Endothelial cell of umbilical vein (primary cell): ENCODE results near the gene ABLIM1.

Experiments
- CTCF ChIP-seq, 2 donors: IDR thresholded peaks; 1 replicate in 1 of 2; 2 replicates in 1 of 2; pipeline ENCODE4 v1.5.1; 2011; ENCODE audit warnings: low read length in 2 of 2, mild to moderate bottlenecking in 2 of 2, moderate library complexity in 2 of 2, control low read depth in 1 of 2, inconsistent platforms in 1 of 2, low read depth in 1 of 2; ENCODE audit not compliant: insufficient read depth in 1 of 2; ENCODE audit errors: extremely low read depth in 1 of 2
- EZH2 ChIP-seq: IDR thresholded peaks from 2 replicates; pipeline ENCODE4 v1.6.1; 2012; ENCODE audit warnings: borderline replicate concordance, low read depth, mild to moderate bottlenecking, moderate library complexity, low read length, inconsistent platforms; ENCODE audit not compliant: severe bottlenecking
- FOS ChIP-seq: IDR thresholded peaks from 2 replicates; pipeline ENCODE4 v1.6.1; 2011; ENCODE audit warnings: mild to moderate bottlenecking, low read length, moderate library complexity, borderline replicate concordance; ENCODE audit not compliant: insufficient read depth
- JUN ChIP-seq: IDR thresholded peaks from 2 replicates; pipeline ENCODE4 v1.6.1; 2011; ENCODE audit warnings: borderline replicate concordance, low read depth; ENCODE audit not compliant: insufficient read length, insufficient read depth
- MAX ChIP-seq: IDR thresholded peaks from 2 replicates; pipeline ENCODE4 v1.6.1; 2011; ENCODE audit not compliant: insufficient read depth, insufficient read length
- MYC ChIP-seq: IDR thresholded peaks from one replicate; pipeline ENCODE4 v1.6.1; 2011; ENCODE audit warnings: mild to moderate bottlenecking, low read depth, low read length
- POLR2A ChIP-seq: IDR thresholded peaks from 2 replicates; pipeline ENCODE4 v1.6.1; 2012; ENCODE audit warnings: low read depth, mild to moderate bottlenecking, control low read depth, low read length

- TF ChIP-seq POLR2A, result no peak
- no peak for TF ChIP-seq CTCF (IDR thresholded peaks at IDR 0.05; ENCODE audit: extremely low read depth in 1 of 2, insufficient read depth in 1 of 2, low read depth in 1 of 2, low read length in 2 of 2)
- TF ChIP-seq EZH2, result no peak
- TF ChIP-seq JUN, result no peak
- no peak for TF ChIP-seq MYC
- TF ChIP-seq FOS, result no peak
- TF ChIP-seq MAX, result no peak
Measured at GRCh38 chr10:114682532-114682931, 24.5 kb upstream of the ABLIM1 start.
